ENCODE measurements around the gene GPR157. TPM values are rescaled to one million over a fixed set of nuclear protein-coding genes. Genes with fewer than 3 reads are reported as not detected.
"Not testable (repeated sequence)": the region's sequence is repeated elsewhere in the genome, so short reads cannot be mapped to it uniquely, and the experiment has no call there.

Gene GPR157
- total RNA-seq, 1 experiment from 2014 or later, result 4.4 TPM

GRCh38 chr1:9119745-9120144 is 9.2 kb downstream of the GPR157 start:
- DNase-seq (ENCODE audit: low spot score), result no peak

GRCh38 chr1:9118186-9118585 is 10.7 kb downstream of the GPR157 start:
- no peak for DNase-seq (ENCODE audit: low spot score)

GRCh38 chr1:9115351-9116205 is 13.3 kb downstream of the GPR157 start:
- DNase-seq (ENCODE audit: low spot score), result no peak

- no peak for DNase-seq (ENCODE audit: low spot score)
Measured at GRCh38 chr1:9112961-9113880, 15.7 kb downstream of the GPR157 start.

- no peak for DNase-seq (ENCODE audit: low spot score)
Measured at GRCh38 chr1:9111957-9112356, 16.9 kb downstream of the GPR157 start.

- DNase-seq (ENCODE audit: low spot score), result no peak
Measured at GRCh38 chr1:9111357-9111691, 17.6 kb downstream of the GPR157 start.

- peak; percentile 88 for DNase-seq (ENCODE audit: low spot score)
Measured at GRCh38 chr1:9110669-9111356, 18.1 kb downstream of the GPR157 start.

GRCh38 chr1:9108056-9108665 is 20.7 kb downstream of the GPR157 start:
- DNase-seq (ENCODE audit: low spot score), result no peak

GRCh38 chr1:9107136-9107535 is 21.8 kb downstream of the GPR157 start:
- DNase-seq (ENCODE audit: low spot score), result no peak

- no peak for DNase-seq (ENCODE audit: low spot score)
Measured at GRCh38 chr1:9106286-9106685, 22.6 kb downstream of the GPR157 start.

- no peak for DNase-seq (ENCODE audit: low spot score)
Measured at GRCh38 chr1:9105336-9105867, 23.5 kb downstream of the GPR157 start.

GRCh38 chr1:9101510-9102146 is 27.3 kb downstream of the GPR157 start:
- DNase-seq (ENCODE audit: low spot score), result peak; percentile 40

GRCh38 chr1:9100471-9101043 is 28.3 kb downstream of the GPR157 start:
- no peak for DNase-seq (ENCODE audit: low spot score)

GRCh38 chr1:9099555-9099954 is 29.3 kb downstream of the GPR157 start:
- no peak for DNase-seq (ENCODE audit: low spot score)

GRCh38 chr1:9097947-9098705 is 30.8 kb downstream of the GPR157 start:
- DNase-seq (ENCODE audit: low spot score), result no peak

GRCh38 chr1:9095818-9096217 is 33.1 kb downstream of the GPR157 start:
- no peak for DNase-seq (ENCODE audit: low spot score)

GRCh38 chr1:9093996-9094595 is 34.8 kb downstream of the GPR157 start:
- DNase-seq (ENCODE audit: low spot score), result not testable (repeated sequence)

- no peak for DNase-seq (ENCODE audit: low spot score)
Measured at GRCh38 chr1:9093581-9093980, 35.3 kb downstream of the GPR157 start.

- no peak for DNase-seq (ENCODE audit: low spot score)
Measured at GRCh38 chr1:9093091-9093490, 35.8 kb downstream of the GPR157 start.
